SKM-1 (cell line): Measurements from ENCODE around the gene GPR141.
A peak's percentile ranks its signal among the peaks of the same experiment; 100 is the strongest.

Experiments
- DNase-seq: peaks from one replicate; lab custom pipeline; 2025; ENCODE audit not compliant: unreplicated experiment; lab: John Stamatoyannopoulos, UW

GPR141 gene

GRCh38 chr7:37683246-37684120 is at the start of gene GPR141:
GPR141 (plus strand) TSS chr7:37683766; CDS start chr7:37740394, 56,628 bp downstream.
- DNase-seq = peak; percentile 91

- no peak for DNase-seq
Observed at GRCh38 chr7:37635346-37635745, 48.2 kb upstream of the GPR141 start.

GRCh38 chr7:37642028-37642540 is 41.5 kb upstream of the GPR141 start:
- DNase-seq = no peak

GRCh38 chr7:37643876-37644275 is 39.7 kb upstream of the GPR141 start:
- DNase-seq = no peak

GRCh38 chr7:37645282-37646050 is 38.1 kb upstream of the GPR141 start:
- no peak for DNase-seq

- no peak for DNase-seq
Observed at GRCh38 chr7:37656913-37657530, 26.5 kb upstream of the GPR141 start.

GRCh38 chr7:37657816-37658215 is 25.8 kb upstream of the GPR141 start:
- no peak for DNase-seq

- DNase-seq = no peak
Observed at GRCh38 chr7:37659971-37660565, 23.5 kb upstream of the GPR141 start.

- no peak for DNase-seq
Observed at GRCh38 chr7:37660614-37661013, 23.0 kb upstream of the GPR141 start.

GRCh38 chr7:37663693-37664092 is 19.9 kb upstream of the GPR141 start:
- peak; percentile 30 for DNase-seq

GRCh38 chr7:37665352-37666022 is 18.1 kb upstream of the GPR141 start:
- no peak for DNase-seq

- peak; percentile 62 for DNase-seq
Observed at GRCh38 chr7:37666026-37666799, 17.4 kb upstream of the GPR141 start.

GRCh38 chr7:37669818-37670217 is 13.7 kb upstream of the GPR141 start:
- no peak for DNase-seq

GRCh38 chr7:37670436-37670835 is 13.1 kb upstream of the GPR141 start:
- no peak for DNase-seq

GRCh38 chr7:37671876-37672275 is 11.7 kb upstream of the GPR141 start:
- no peak for DNase-seq

GRCh38 chr7:37672926-37673325 is 10.6 kb upstream of the GPR141 start:
- no peak for DNase-seq

- DNase-seq = no peak
Observed at GRCh38 chr7:37673523-37673922, 10.0 kb upstream of the GPR141 start.

GRCh38 chr7:37674531-37674930 is 9.0 kb upstream of the GPR141 start:
- peak; percentile 92 for DNase-seq

GRCh38 chr7:37675749-37676148 is 7.8 kb upstream of the GPR141 start:
- no peak for DNase-seq

- no peak for DNase-seq
Observed at GRCh38 chr7:37684927-37685326, 1.4 kb downstream of the GPR141 start.
